K562 (cell line): ENCODE measurements around the gene PHF1. TPM values are rescaled to one million over a fixed set of nuclear protein-coding genes. Genes with fewer than 3 reads are reported as not detected.
A peak's percentile ranks its signal among the peaks of the same experiment; 100 is the strongest.

ENCODE experiments used
- ARID1B ChIP-seq: fragments of 450-650 bp; IDR thresholded peaks from 2 replicates; pipeline ENCODE4 v1.6.1; 2016; ENCODE audit warnings: antibody characterized with exemption, mild to moderate bottlenecking, inconsistent platforms
- CBX1 ChIP-seq: sonication (generic); IDR thresholded peaks from 2 replicates; pipeline ENCODE4 v1.6.1; 2016; ENCODE audit warnings: antibody characterized with exemption, low read depth, mild to moderate bottlenecking
- CEBPB ChIP-seq: fragments of 450-650 bp; IDR thresholded peaks from 2 replicates; pipeline ENCODE4 v1.6.1; 2016; ENCODE audit warnings: missing genetic modification characterization, missing compliant biosample characterization
- CHD1 ChIP-seq: fragments of 200-600 bp; sonication (generic); IDR thresholded peaks from one replicate; pipeline ENCODE4 v1.6.1; 2012; ENCODE audit warnings: mild to moderate bottlenecking, moderate library complexity, low read length, inconsistent platforms
- HBP1 ChIP-seq: fragments of 450-650 bp; formaldehyde crosslinking; IDR thresholded peaks from 2 replicates; pipeline ENCODE4 v1.4.0; 2022; ENCODE audit warnings: missing genetic modification characterization
- HDAC6 ChIP-seq: IDR thresholded peaks from 2 replicates; pipeline ENCODE4 v1.6.1; 2012; ENCODE audit warnings: low read depth, mild to moderate bottlenecking, control low read depth, inconsistent platforms, low read length, moderate library complexity
- MBD2 ChIP-seq: sonication (generic); IDR thresholded peaks from 2 replicates; pipeline ENCODE4 v1.6.1; 2016; ENCODE audit warnings: low read depth, borderline replicate concordance
- RUNX1 ChIP-seq: sonication (generic); IDR thresholded peaks from 2 replicates; pipeline ENCODE4 v1.6.1; 2016; ENCODE audit warnings: antibody characterized with exemption, low read depth
- SMAD4 ChIP-seq: fragments of 250-450 bp; sonication (Bioruptor Pico); conservative IDR thresholded peaks from 2 replicates; pipeline ENCODE4 v1.8.0; 2021; ENCODE audit warnings: inconsistent platforms, mild to moderate bottlenecking, moderate library complexity
- ZBTB33 ChIP-seq: sonication (generic); formaldehyde crosslinking; IDR thresholded peaks from 2 replicates; pipeline ENCODE4 v1.8.1; 2023; ENCODE audit warnings: mild to moderate bottlenecking, missing genetic modification reagents
- ZBTB40 ChIP-seq, 2 experiments: fragments of 450-650 bp in 1 of 2; sonication (generic) in 1 of 2; formaldehyde crosslinking in 1 of 2; IDR thresholded peaks; 2 replicates each; pipeline versions ENCODE4 v1.7.1 to v1.9.0; 2016 to 2022; ENCODE audit warnings: inconsistent platforms in 1 of 2, mild to moderate bottlenecking in 1 of 2, missing genetic modification reagents in 1 of 2
- polyA plus RNA-seq, 8 experiments: library from polyadenylated mRNA; depleted of rRNA in 4 of 8; stranded (reverse) in 5 of 8; unstranded in 3 of 8; fragments of >200 nt; fragmentation: Nextera tagmentation in 2 of 8; fragmentation: Illumina TruSeq in 1 of 8; extraction: Ambion mirVana in 2 of 8; extraction: Trizol in 1 of 8; gene quantifications; 2 replicates each; pipeline versions ENCODE4 v1.2.1 to v1.2.3, GENCODE V29; 2011 to 2014; ENCODE audit warnings: inconsistent platforms in 1 of 8, missing spikeins in 1 of 8
- total RNA-seq, 7 experiments: library from RNA; depleted of rRNA in 6 of 7; stranded (reverse); fragments of >200 nt in 6 of 7; fragmentation: Illumina TruSeq in 2 of 7; extraction: Trizol in 2 of 7; gene quantifications; 2 replicates each; pipeline versions ENCODE4 v1.2.1 to v1.2.3, GENCODE V29; 2011 to 2021; ENCODE audit warnings: low replicate concordance in 1 of 7

PHF1 gene
- total and polyA plus RNA-seq, 9 of the 15 experiments (the other 6 are each of a cell fraction or from before 2014, with no cell fraction given) = 3.7 to 64.2 (median 33.7) TPM

DNA sequence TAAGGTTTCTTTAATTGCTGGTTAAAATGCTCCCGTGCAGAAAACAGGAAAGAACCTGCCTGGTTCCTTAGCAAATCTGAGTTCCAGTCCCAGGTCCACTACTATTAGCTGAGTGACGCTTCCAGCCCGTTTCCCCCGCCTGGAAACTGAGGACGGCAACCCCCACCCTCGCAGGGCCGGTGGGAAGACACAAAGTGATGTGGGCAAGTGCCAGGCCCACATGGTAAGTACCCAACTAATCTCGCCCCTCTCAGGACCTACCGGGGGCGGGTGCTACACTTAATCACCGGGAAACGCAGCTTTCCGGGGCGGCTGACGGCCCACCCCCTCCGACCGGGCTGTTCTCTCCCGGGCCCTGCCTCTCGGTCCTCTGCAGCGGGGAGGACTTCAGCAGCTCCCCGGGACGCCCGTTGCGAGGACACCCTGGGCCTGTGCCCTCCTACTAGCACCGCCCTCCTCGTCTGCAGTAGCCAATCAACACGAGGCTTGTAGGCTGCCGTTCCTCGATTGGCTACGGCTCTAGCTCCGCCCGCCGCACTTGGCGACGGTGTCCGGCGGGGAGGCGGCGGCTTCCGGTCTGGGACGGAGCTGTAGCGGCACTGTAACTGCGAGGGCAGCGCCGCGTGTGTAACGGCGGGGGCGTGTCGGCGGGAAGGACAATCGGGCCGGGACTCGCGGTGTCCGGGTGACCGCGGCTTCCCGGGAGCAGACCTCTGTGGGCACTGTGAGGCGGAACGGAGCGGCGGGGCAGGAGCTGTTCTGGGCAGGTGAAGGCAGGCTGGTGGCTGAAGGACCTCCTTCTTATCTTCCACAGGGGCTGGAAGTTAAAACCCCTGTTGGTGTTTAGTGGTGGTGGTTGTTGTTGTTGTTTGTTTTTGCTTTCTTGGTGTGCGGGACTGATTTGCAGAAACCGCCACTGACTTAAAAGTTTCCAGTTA lies 43.5 kb downstream of the PHF1 start, which contains the start of gene ZBTB9 (continued):
- TF ChIP-seq ZBTB33 (0 out of 2 replicates have a peak, but pooled peaks have one; percentile 24), CEBPB (tag) (no peak), HBP1 (0 out of 2 replicates have a peak, but pooled peaks have one; percentile 10), MBD2 (peak; percentile 97), CBX1 (peak; percentile 87), SMAD4 (CRISPR knock-in tag) (peak; percentile 73), ARID1B (peak; percentile 38; the same call in 1 of the 2 replicates), HDAC6 (no peak), RUNX1 (0 out of 2 replicates have a peak, but pooled peaks have one; percentile 21), ZBTB40 (IDR thresholded peaks at IDR 0.05) (peak; percentile 96), ZBTB40 (CRISPR knock-in tag; IDR thresholded peaks at IDR 0.05) (no peak), CHD1 (peak; percentile 80)
